GM12878 (cell line): ENCODE results near the gene PRKAG2. TPM values are rescaled to one million over a fixed set of nuclear protein-coding genes. Genes with fewer than 3 reads are reported as not detected.

ENCODE experiments used
- ATAC-seq: fragments of 200-7000 bp; cut with Tn5 transposase; 3 replicates; pipeline ENCODE4 v1.9.1; 2020; ENCODE audit warnings: mild to moderate bottlenecking, moderate library complexity
- BruUV-seq: library from RNA; stranded (reverse); fragments of 400-500 nt; replicated peaks from 2 replicates; lab custom pipeline; 2021; lab: Mats Ljungman, UMichigan
- CTCF ChIA-PET: fragments of 300-600 bp; sonication (Branson Sonifier 250); formaldehyde crosslinking; extraction: SDS; loops from one replicate; lab custom pipeline; 2021; ENCODE audit warnings: inconsistent platforms; lab: Yijun Ruan, JAX
- POLR2A ChIA-PET: fragments of 350-600 bp; formaldehyde crosslinking; extraction: SDS; loops from one replicate; lab custom pipeline; 2021; ENCODE audit warnings: inconsistent platforms; lab: Charles Lee
- RAD21 ChIA-PET: fragments of 300-600 bp; sonication (Branson Sonifier 250); formaldehyde crosslinking; loops from one replicate; lab custom pipeline; 2023; ENCODE audit warnings: antibody characterized with exemption; ENCODE audit not compliant: unreplicated experiment; lab: Charles Lee
- SMC1A ChIA-PET: fragments of 300-600 bp; sonication (Branson Sonifier 250); formaldehyde crosslinking; loops from one replicate; lab custom pipeline; 2023; ENCODE audit not compliant: unreplicated experiment, uncharacterized antibody; lab: Charles Lee
- DNase-seq: peaks from one replicate; pipeline ENCODE4 v3.0.0-alpha.2; 2011; ENCODE audit warnings: low read depth, low spot score
- FAIRE-seq: peaks from 3 replicates; lab custom pipeline; 2011; peaks lifted over from hg19 to GRCh38; lab: Jason Lieb, UNC
- H2AFZ ChIP-seq: 2 replicates; pipeline ENCODE4 v1.6.0; 2011; ENCODE audit warnings: low read depth, low read length, control low read depth; ENCODE audit not compliant: control insufficient read depth
- H3K27ac ChIP-seq: 2 replicates; pipeline ENCODE4 v1.5.1; 2011; ENCODE audit warnings: control low read depth; ENCODE audit not compliant: control insufficient read depth, insufficient read depth
- H3K27me3 ChIP-seq, 2 experiments: replicated peaks in 1 of 2; 2 replicates each; pipeline versions ENCODE4 v1.6.0 to v1.6.1; 2011; ENCODE audit warnings: low read length in 1 of 2; ENCODE audit not compliant: control insufficient read depth in 2 of 2, insufficient read depth in 2 of 2
- H3K36me3 ChIP-seq, 2 experiments: 2 replicates each; pipeline ENCODE4 v1.5.1; 2011; ENCODE audit warnings: low read length in 1 of 2; ENCODE audit not compliant: control insufficient read depth in 2 of 2, insufficient read depth in 2 of 2
- H3K4me1 ChIP-seq: 2 replicates; pipeline ENCODE4 v1.6.1; 2011; ENCODE audit warnings: mild to moderate bottlenecking, low read length, moderate library complexity, mixed read lengths; ENCODE audit not compliant: control insufficient read depth, insufficient read depth
- H3K4me2 ChIP-seq: 2 replicates; pipeline ENCODE4 v1.6.0; 2011; ENCODE audit warnings: control low read depth; ENCODE audit not compliant: control insufficient read depth, insufficient read depth
- H3K4me3 ChIP-seq: fragments of 200-600 bp; sonication (generic); 2 replicates; pipeline ENCODE4 v1.5.1; 2016
- H3K79me2 ChIP-seq: 2 replicates; pipeline ENCODE4 v1.6.0; 2011; ENCODE audit warnings: low read length; ENCODE audit not compliant: control insufficient read depth, insufficient read depth
- H3K9ac ChIP-seq: 2 replicates; pipeline ENCODE4 v1.8.0; 2011; ENCODE audit warnings: low read length, control low read depth, mixed read lengths; ENCODE audit not compliant: control insufficient read depth, insufficient read depth
- H3K9me3 ChIP-seq: replicated peaks from 3 replicates; pipeline ENCODE4 v1.5.1; 2011; ENCODE audit warnings: mild to moderate bottlenecking, low read length; ENCODE audit not compliant: control insufficient read depth, insufficient read depth
- H4K20me1 ChIP-seq: 2 replicates; pipeline ENCODE4 v1.6.0; 2011; ENCODE audit not compliant: control insufficient read depth, insufficient read depth
- ATF3 ChIP-seq: IDR thresholded peaks from 2 replicates; pipeline ENCODE4 v1.6.1; 2011; ENCODE audit warnings: low read depth, mild to moderate bottlenecking, low read length, moderate library complexity, borderline replicate concordance; ENCODE audit errors: extremely low read depth
- BACH1 ChIP-seq: fragments of 450-650 bp; IDR thresholded peaks from 2 replicates; pipeline ENCODE4 v1.6.1; 2017; ENCODE audit warnings: mild to moderate bottlenecking, borderline replicate concordance
- E4F1 ChIP-seq: fragments of 450-650 bp; IDR thresholded peaks from 2 replicates; pipeline ENCODE4 v1.6.1; 2018; ENCODE audit warnings: borderline replicate concordance, mild to moderate bottlenecking; ENCODE audit not compliant: partially characterized antibody
- EED ChIP-seq: sonication (generic); IDR thresholded peaks from 2 replicates; pipeline ENCODE4 v1.6.1; 2016; ENCODE audit warnings: antibody characterized with exemption, low read depth
- HDGF ChIP-seq: fragments of 450-650 bp; IDR thresholded peaks from 2 replicates; pipeline ENCODE4 v1.6.1; 2016; ENCODE audit warnings: antibody characterized with exemption
- IRF3 ChIP-seq: fragments of 450-650 bp; IDR thresholded peaks from 2 replicates; pipeline ENCODE4 v1.6.1; 2014; ENCODE audit warnings: mild to moderate bottlenecking
- MXI1 ChIP-seq: fragments of 150-350 bp; IDR thresholded peaks from 2 replicates; pipeline ENCODE4 v1.6.1; 2011; ENCODE audit warnings: low read depth, mild to moderate bottlenecking, inconsistent platforms, low read length, improper control_type of control experiment
- PRDM15 ChIP-seq: fragments of 450-650 bp; formaldehyde crosslinking; IDR thresholded peaks from 2 replicates; pipeline ENCODE4 v1.4.0; 2020; ENCODE audit warnings: mild to moderate bottlenecking, moderate library complexity
- SIN3A ChIP-seq: IDR thresholded peaks from 2 replicates; pipeline ENCODE4 v1.6.1; 2012; ENCODE audit warnings: low read depth, low read length, improper control_type of control experiment
- SIX5 ChIP-seq: IDR thresholded peaks from 2 replicates; pipeline ENCODE4 v1.6.1; 2011; ENCODE audit warnings: mild to moderate bottlenecking, low read depth, low read length, moderate library complexity; ENCODE audit not compliant: severe bottlenecking
- SRF ChIP-seq, 2 experiments: IDR thresholded peaks; 2 replicates each; pipeline ENCODE4 v1.6.1; 2011; ENCODE audit warnings: low read depth in 2 of 2, low read length in 2 of 2, mild to moderate bottlenecking in 1 of 2, moderate library complexity in 1 of 2
- STAT3 ChIP-seq: IDR thresholded peaks from 2 replicates; pipeline ENCODE4 v1.6.1; 2011; ENCODE audit warnings: low read depth, low read length, improper control_type of control experiment
- TBL1XR1 ChIP-seq: IDR thresholded peaks from 2 replicates; pipeline ENCODE4 v1.6.1; 2012; ENCODE audit warnings: low read depth, low read length, improper control_type of control experiment
- TCF3 ChIP-seq: IDR thresholded peaks from 2 replicates; pipeline ENCODE4 v1.6.1; 2012; ENCODE audit warnings: low read depth, mild to moderate bottlenecking, low read length, borderline replicate concordance; ENCODE audit not compliant: insufficient read depth
- USF1 ChIP-seq: IDR thresholded peaks from 2 replicates; pipeline ENCODE4 v1.6.1; 2011; ENCODE audit warnings: borderline replicate concordance, low read depth, mild to moderate bottlenecking, moderate library complexity, mixed read lengths, low read length; ENCODE audit not compliant: insufficient read depth; ENCODE audit errors: extremely low read length
- WGBS: methylation state at CpG from one replicate; pipeline ENCODE4 v1.1.6; 2016; ENCODE audit warnings: low lambda C conversion rate; ENCODE audit not compliant: insufficient replicate concordance, insufficient coverage; ENCODE audit errors: missing lambda C conversion rate; 5-methylcytosine and 5-hydroxymethylcytosine counted together
- in situ Hi-C: fragments of 300-500 bp; cut with MboI; formaldehyde crosslinking; loops from 9 replicates; pipeline ENCODE4 v1.14.3; 2018; ENCODE audit warnings: mixed read lengths
- intact Hi-C: fragments of 100-400 bp; cut with micrococcal nuclease; formaldehyde crosslinking; loops from one replicate; pipeline ENCODE4 v1.14.2; 2022; ENCODE audit not compliant: unreplicated experiment
- polyA plus RNA-seq, 11 experiments: library from polyadenylated mRNA; depleted of rRNA in 4 of 11; unstranded in 6 of 11; stranded (reverse) in 5 of 11; fragments of >200 nt; fragmentation: Nextera tagmentation in 4 of 11; fragmentation: Illumina TruSeq in 1 of 11; extraction: Ambion mirVana in 4 of 11; extraction: Trizol in 1 of 11; gene quantifications; 1 replicate in 1 of 11; 2 replicates in 10 of 11; pipeline versions ENCODE4 v1.2.1 to v1.2.3, GENCODE V29; 2011 to 2016; ENCODE audit warnings: inconsistent platforms in 2 of 11, missing spikeins in 2 of 11, low read depth in 1 of 11
- total RNA-seq, 4 experiments: library from RNA; depleted of rRNA in 3 of 4; stranded (reverse); fragments of >200 nt in 3 of 4; fragmentation: Illumina TruSeq in 1 of 4; extraction: Trizol in 1 of 4; gene quantifications; 2 replicates each; pipeline versions ENCODE4 v1.2.1 to v1.2.3, GENCODE V29; 2013 to 2021

The PRKAG2 gene
- total and polyA plus RNA-seq, 10 of the 15 experiments (the other 5 are each of a cell fraction or from before 2014, with no cell fraction given), result 3.4 to 8.9 (median 6.8) TPM

GRCh38 chr7:151820491-151821105, 56.3 kb downstream of the PRKAG2 start:
- WGBS, result 65% methylated on average over 15 of the region's 19 CpGs
- ChIA-PET CTCF (no interaction called here), SMC1A (no interaction called here), RAD21 (no interaction called here)
- no peak overlapping the region for H2AFZ ChIP-seq
- no peak overlapping the region for H3K4me2 ChIP-seq
- no TSS peak for BruUV-seq
- in situ Hi-C loops (no loop called here), intact Hi-C loops (no loop called here)
- H3K9me3 ChIP-seq, result no peaks in the 10 kb centered on the region
- no peaks in the 10 kb centered on the region for H3K36me3 ChIP-seq
- H3K4me1 ChIP-seq, result no peaks in the 10 kb centered on the region
- no peak for FAIRE-seq
- H3K79me2 ChIP-seq, result no peaks in the 10 kb centered on the region
- TF ChIP-seq HDGF (no peak), STAT3 (no peak), PRDM15 (no peak), TBL1XR1 (no peak), SIX5 (no peak), IRF3 (no peak), SRF (IDR thresholded peaks at IDR 0.05; ENCODE audit: low read depth in 2 of 2, low read length in 2 of 2) (no peak), BACH1 (no peak), EED (no peak), E4F1 (no peak), USF1 (no peak), SIN3A (no peak), MXI1 (no peak), TCF3 (no peak), ATF3 (no peak)
- TF ChIP-seq, all 136 proteins: peak for 0
- Histone ChIP-seq H3K9ac (no peak overlapping the region), H3K27ac (no peak overlapping the region), H3K27me3 (peaks cover 0 to 1% of the 10 kb centered on the region in 2 experiments; a peak in 1 of 4 replicates), H4K20me1 (no peaks in the 10 kb centered on the region), H3K4me3 (no peak overlapping the region)
- DNase-seq, result no peak
- no peak for ATAC-seq
- POLR2A ChIA-PET, result no interaction called here
